KMS-11 (cell line): ENCODE data around the gene EPHB1.
"Not testable (repeated sequence)": the region's sequence is repeated elsewhere in the genome, so short reads cannot be mapped to it uniquely, and the experiment has no call there.

Experiments used
- H2AFZ ChIP-seq: fragments of 200-600 bp; sonication (generic); 2 replicates; pipeline ENCODE4 v1.6.1; 2016; ENCODE audit warnings: antibody characterized with exemption, mixed run types, low read depth
- H3K27ac ChIP-seq: fragments of 200-600 bp; sonication (generic); 2 replicates; pipeline ENCODE4 v1.6.1; 2016; ENCODE audit warnings: mild to moderate bottlenecking, mixed run types
- H3K27me3 ChIP-seq: fragments of 200-600 bp; sonication (generic); 2 replicates; pipeline ENCODE4 v1.6.1; 2017; ENCODE audit warnings: mild to moderate bottlenecking, low read depth, mixed run types, moderate library complexity; ENCODE audit not compliant: insufficient read depth
- H3K36me3 ChIP-seq: fragments of 200-600 bp; sonication (generic); 2 replicates; pipeline ENCODE4 v1.6.1; 2017; ENCODE audit warnings: mild to moderate bottlenecking, mixed run types; ENCODE audit not compliant: insufficient read depth
- H3K4me1 ChIP-seq: fragments of 200-600 bp; sonication (generic); 2 replicates; pipeline ENCODE4 v1.6.1; 2016; ENCODE audit warnings: mild to moderate bottlenecking, low read depth, mixed run types; ENCODE audit not compliant: poor library complexity, severe bottlenecking
- H3K4me2 ChIP-seq: fragments of 200-600 bp; sonication (generic); 2 replicates; pipeline ENCODE4 v1.7.0; 2016; ENCODE audit warnings: mild to moderate bottlenecking, mixed run types
- H3K4me3 ChIP-seq: fragments of 200-600 bp; sonication (generic); IDR thresholded peaks from 2 replicates; pipeline ENCODE4 v1.6.1; 2017; ENCODE audit warnings: low read depth, low read length, mixed read lengths; ENCODE audit not compliant: insufficient read depth
- H3K79me2 ChIP-seq: fragments of 200-600 bp; sonication (generic); 2 replicates; pipeline ENCODE4 v1.6.1; 2016; ENCODE audit warnings: low read depth, mixed run types; ENCODE audit not compliant: insufficient read depth
- H3K9ac ChIP-seq: fragments of 200-600 bp; sonication (generic); 2 replicates; pipeline ENCODE4 v1.6.1; 2016; ENCODE audit warnings: mild to moderate bottlenecking, mixed run types
- H4K20me1 ChIP-seq: fragments of 200-600 bp; sonication (generic); 2 replicates; pipeline ENCODE4 v1.6.1; 2016; ENCODE audit warnings: mild to moderate bottlenecking, mixed run types; ENCODE audit not compliant: insufficient read depth
- TF ChIP-seq, protein P1 (sequence below): fragments of 200-600 bp; sonication (generic); conservative IDR thresholded peaks from 2 replicates; pipeline ENCODE4 v1.6.1; 2017; ENCODE audit warnings: low read depth, mild to moderate bottlenecking, antibody characterized with exemption, low read length, moderate library complexity, mixed read lengths

Gene EPHB1

DNA sequence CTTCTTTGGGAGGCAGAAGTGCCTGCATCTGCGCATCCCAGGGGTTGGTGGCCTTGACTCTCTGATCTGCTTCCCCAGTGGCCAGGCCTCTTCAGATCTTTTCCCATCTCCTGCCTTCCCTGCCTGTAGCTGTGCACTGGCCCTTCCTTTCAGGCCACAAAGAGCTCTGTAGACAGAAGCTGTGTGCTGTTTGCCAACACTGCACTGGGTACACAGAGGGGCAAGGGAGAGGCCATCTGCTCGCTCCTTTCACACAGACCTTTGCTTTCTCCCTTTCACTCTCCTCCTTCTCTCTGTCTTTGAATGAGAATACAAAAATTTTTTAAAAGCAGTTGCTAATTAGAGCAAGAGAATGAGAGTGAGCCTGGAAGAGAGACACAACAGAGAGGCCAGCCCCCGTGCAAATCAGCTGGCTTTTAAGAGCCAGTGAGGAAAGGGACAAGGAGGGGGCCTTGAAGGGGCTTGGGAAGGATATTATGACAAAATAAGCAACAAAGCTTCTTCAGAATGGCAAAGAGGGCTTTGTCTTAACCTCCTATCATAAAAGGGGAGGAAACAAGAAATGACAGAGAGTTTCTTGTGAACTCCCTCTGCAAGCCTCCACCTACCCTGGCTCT lies 170.9 kb downstream of the EPHB1 start:
- H3K4me3 ChIP-seq, result no peak overlapping the region
- H4K20me1 ChIP-seq, result no peaks in the 10 kb centered on the region
- TF ChIP-seq, protein P1, sequence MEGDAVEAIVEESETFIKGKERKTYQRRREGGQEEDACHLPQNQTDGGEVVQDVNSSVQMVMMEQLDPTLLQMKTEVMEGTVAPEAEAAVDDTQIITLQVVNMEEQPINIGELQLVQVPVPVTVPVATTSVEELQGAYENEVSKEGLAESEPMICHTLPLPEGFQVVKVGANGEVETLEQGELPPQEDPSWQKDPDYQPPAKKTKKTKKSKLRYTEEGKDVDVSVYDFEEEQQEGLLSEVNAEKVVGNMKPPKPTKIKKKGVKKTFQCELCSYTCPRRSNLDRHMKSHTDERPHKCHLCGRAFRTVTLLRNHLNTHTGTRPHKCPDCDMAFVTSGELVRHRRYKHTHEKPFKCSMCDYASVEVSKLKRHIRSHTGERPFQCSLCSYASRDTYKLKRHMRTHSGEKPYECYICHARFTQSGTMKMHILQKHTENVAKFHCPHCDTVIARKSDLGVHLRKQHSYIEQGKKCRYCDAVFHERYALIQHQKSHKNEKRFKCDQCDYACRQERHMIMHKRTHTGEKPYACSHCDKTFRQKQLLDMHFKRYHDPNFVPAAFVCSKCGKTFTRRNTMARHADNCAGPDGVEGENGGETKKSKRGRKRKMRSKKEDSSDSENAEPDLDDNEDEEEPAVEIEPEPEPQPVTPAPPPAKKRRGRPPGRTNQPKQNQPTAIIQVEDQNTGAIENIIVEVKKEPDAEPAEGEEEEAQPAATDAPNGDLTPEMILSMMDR, result no peak
- no peak overlapping the region for H3K9ac ChIP-seq
- no peaks in the 10 kb centered on the region for H3K79me2 ChIP-seq
- no peaks in the 10 kb centered on the region for H3K36me3 ChIP-seq
- H2AFZ ChIP-seq, result no peak overlapping the region
- no peaks in the 10 kb centered on the region for H3K4me1 ChIP-seq
- no peaks in the 10 kb centered on the region for H3K27me3 ChIP-seq
- H3K4me2 ChIP-seq, result no peak overlapping the region
- H3K27ac ChIP-seq, result no peak overlapping the region

DNA sequence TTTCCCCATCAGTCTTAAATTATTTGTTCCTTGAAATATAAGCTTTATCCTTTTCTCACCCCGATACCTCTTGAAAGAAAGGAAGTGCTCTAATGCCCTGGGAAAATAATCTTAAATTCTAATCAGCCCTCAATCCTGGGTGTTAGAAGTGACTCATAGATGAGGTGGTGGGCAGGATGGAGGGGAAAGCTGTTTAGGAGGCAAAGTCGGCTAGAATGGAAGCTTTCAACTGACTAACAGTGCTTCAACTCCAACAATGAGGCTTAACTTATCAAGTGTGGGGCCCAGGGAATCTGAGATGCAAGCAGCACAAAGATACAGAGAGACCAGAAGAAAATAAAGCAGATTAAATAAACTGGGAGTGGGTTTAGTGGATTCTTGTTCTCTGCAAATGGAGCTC lies 175.8 kb downstream of the EPHB1 start:
- peaks cover 5% of the 10 kb centered on the region for H3K4me1 ChIP-seq
- no peaks in the 10 kb centered on the region for H3K79me2 ChIP-seq
- H3K4me3 ChIP-seq, result no peak overlapping the region
- no peak overlapping the region for H2AFZ ChIP-seq
- H3K27ac ChIP-seq, result no peak overlapping the region
- no peaks in the 10 kb centered on the region for H4K20me1 ChIP-seq
- no peak overlapping the region for H3K4me2 ChIP-seq
- no peak overlapping the region for H3K9ac ChIP-seq
- no peaks in the 10 kb centered on the region for H3K27me3 ChIP-seq
- TF ChIP-seq, protein P1, result no peak
- H3K36me3 ChIP-seq, result no peaks in the 10 kb centered on the region

DNA sequence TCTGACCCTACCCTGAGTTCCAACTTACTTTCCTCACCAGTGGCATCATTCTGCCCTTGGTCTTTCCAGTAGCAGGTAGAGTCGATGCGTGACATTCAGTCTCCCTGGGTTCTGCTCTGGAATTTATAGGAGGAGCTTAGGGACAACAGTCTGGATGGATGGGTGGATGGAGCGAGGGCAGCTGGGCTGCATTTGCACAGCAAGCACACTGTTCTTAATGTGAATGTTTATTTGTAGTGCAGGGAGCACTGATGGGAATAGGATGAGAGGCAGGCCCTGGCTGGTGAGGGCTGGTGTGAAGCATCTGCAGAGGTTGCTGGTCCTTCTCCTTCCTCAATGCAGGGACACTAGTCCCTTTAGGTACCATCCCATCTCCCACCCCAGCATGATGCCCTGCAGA lies 176.2 kb downstream of the EPHB1 start:
- Histone ChIP-seq H3K36me3 (no peaks in the 10 kb centered on the region), H3K4me3 (no peak overlapping the region), H2AFZ (no peak overlapping the region), H3K27me3 (no peaks in the 10 kb centered on the region), H3K4me1 (peaks cover 5% of the 10 kb centered on the region), H4K20me1 (no peaks in the 10 kb centered on the region), H3K27ac (no peak overlapping the region), H3K4me2 (no peak overlapping the region), H3K9ac (no peak overlapping the region), H3K79me2 (no peaks in the 10 kb centered on the region)
- TF ChIP-seq, protein P1, result no peak

DNA sequence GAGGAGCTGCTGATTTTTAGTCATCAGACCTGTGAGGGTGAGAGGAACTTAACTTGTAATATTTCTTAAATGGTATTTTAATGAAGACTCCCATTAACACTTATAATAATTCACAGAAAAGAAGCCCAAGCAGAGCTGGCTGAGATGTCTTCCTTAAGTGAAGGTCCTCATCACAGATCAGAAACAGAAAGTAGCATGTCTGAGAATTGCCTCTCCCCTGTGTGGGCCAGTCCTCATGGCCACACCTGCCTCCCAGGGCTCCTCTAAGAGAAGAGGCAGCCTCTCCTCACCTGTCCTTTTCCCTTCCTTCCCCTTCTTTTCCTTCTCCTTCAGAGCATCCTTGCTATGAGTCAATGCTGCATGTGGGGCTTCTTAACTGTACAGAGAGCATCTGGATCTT lies 176.8 kb downstream of the EPHB1 start:
- not testable (repeated sequence) for H3K4me1 ChIP-seq, H3K27me3 ChIP-seq, H3K79me2 ChIP-seq, H3K27ac ChIP-seq, H3K9ac ChIP-seq, H3K4me3 ChIP-seq, H3K36me3 ChIP-seq, H2AFZ ChIP-seq, H3K4me2 ChIP-seq, H4K20me1 ChIP-seq

DNA sequence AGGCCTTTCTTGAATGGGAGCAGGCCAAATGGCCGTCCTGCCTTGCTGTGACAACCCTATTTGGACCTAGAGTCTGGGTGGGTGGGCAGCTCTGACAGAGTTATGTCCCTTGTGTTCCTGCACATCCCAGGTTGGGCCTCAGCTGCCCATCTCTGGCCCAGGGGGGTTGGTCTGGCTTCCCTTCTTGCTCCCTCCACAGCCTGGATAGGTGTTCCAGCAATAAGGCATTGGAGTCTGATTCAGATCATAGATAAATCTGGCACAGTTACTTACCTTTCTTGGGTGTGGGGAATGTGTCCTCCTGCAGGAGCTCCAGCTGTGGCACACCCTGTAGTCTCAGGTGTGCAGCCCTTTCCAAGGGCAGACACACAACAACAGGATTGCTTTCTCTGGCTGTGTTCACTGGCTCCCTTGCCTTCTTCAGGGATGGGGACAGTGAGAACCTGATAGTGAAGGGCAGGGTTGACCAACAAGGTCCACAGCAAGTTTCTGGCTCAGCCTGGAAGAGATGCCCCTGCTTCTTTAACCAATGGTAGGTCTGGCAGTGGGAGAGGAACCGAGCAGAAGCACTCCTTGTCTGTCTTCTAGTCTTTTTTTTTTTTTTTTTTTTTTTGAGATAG lies 177.9 kb downstream of the EPHB1 start:
- Histone ChIP-seq H3K4me2 (no peak overlapping the region), H4K20me1 (no peaks in the 10 kb centered on the region), H3K27ac (no peak overlapping the region), H3K27me3 (no peaks in the 10 kb centered on the region), H3K4me1 (peaks cover 5% of the 10 kb centered on the region), H3K4me3 (no peak overlapping the region), H3K36me3 (no peaks in the 10 kb centered on the region), H3K79me2 (no peaks in the 10 kb centered on the region), H3K9ac (no peak overlapping the region), H2AFZ (no peak overlapping the region)
- TF ChIP-seq, protein P1, result no peak
